ENCODE data around the gene SETD2.

SETD2 gene

DNA sequence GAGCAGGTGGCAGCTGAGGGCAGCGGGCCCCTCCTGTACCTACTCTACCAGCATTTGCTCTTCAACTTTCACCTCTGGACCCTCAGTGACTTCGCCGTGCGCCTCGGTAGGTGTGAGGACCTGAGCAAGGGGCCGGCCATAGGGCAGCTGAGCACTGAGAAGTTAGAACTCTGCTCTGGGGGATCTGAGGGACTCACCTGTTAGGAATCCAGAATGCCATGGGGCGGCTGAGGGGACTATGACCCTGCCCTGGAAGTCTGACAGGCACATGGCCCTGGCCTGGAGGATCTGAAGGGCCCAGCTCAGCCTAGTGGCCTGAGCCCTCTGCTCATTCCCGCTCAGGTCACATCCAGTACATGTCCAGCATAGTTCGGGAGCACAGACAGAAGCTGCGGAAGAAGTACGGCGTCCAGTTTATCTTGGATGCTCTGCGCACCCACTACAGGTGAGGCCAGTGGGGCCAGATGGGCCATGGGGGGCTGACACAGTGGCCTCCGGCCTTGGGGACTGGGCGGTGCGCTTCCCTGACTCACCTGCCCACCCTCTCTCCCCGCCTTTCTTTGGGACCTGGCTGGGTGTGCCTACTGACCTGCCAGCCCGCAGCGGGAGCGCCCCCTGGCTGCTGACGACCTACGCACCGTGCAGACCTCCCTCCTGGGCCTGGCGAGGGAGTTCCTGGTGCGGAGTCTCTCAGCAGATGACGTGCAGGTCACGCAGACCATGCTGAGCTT lies 165.6 kb downstream of the SETD2 start:
- H3K4me3 ChIP-seq (ENCODE audit: low read length), result no peak overlapping the region
- TF ChIP-seq, protein P1, sequence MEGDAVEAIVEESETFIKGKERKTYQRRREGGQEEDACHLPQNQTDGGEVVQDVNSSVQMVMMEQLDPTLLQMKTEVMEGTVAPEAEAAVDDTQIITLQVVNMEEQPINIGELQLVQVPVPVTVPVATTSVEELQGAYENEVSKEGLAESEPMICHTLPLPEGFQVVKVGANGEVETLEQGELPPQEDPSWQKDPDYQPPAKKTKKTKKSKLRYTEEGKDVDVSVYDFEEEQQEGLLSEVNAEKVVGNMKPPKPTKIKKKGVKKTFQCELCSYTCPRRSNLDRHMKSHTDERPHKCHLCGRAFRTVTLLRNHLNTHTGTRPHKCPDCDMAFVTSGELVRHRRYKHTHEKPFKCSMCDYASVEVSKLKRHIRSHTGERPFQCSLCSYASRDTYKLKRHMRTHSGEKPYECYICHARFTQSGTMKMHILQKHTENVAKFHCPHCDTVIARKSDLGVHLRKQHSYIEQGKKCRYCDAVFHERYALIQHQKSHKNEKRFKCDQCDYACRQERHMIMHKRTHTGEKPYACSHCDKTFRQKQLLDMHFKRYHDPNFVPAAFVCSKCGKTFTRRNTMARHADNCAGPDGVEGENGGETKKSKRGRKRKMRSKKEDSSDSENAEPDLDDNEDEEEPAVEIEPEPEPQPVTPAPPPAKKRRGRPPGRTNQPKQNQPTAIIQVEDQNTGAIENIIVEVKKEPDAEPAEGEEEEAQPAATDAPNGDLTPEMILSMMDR (IDR thresholded peaks at IDR 0.05; ENCODE audit: insufficient read depth, low read depth, low read length, missing control alignments), result peak; percentile 83
- DNase-seq (ENCODE audit: low read depth), result peak; percentile 83

DNA sequence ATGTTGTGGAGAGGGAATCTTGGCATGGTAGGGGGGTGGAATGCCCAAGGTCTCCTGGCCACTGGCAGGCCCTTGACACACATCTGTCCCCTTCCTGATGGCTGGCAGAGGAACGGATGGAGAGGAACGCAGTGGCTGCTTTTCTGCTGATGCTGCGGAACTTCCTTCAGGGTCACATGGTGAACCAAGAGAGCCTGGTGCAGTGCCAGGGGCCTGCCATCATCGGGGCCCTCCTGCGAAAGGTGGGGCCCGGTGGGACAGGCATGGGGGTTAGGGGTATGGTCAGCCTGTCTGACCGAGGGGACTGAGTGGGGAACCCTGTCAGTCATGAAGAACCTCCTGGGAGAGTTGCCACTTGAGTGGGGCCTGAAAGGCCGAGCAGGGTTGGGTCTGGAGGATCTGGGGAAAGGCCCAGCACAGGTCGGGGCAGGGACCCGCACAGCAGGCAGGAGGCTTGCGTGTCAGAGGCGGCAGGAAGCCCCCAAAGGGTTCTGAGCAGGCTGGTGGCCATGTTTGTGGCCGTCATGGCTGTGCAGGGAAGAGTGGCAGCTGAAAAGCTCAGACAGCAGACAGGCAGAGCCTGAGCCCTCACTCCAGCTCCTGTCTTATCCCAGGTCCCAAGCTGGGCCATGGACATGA lies 166.3 kb downstream of the SETD2 start:
- no peak overlapping the region for H3K4me3 ChIP-seq (ENCODE audit: low read length)
- DNase-seq (ENCODE audit: low read depth), result no peak
- TF ChIP-seq, protein P1 (IDR thresholded peaks at IDR 0.05; ENCODE audit: insufficient read depth, low read depth, low read length, missing control alignments), result no peak

DNA sequence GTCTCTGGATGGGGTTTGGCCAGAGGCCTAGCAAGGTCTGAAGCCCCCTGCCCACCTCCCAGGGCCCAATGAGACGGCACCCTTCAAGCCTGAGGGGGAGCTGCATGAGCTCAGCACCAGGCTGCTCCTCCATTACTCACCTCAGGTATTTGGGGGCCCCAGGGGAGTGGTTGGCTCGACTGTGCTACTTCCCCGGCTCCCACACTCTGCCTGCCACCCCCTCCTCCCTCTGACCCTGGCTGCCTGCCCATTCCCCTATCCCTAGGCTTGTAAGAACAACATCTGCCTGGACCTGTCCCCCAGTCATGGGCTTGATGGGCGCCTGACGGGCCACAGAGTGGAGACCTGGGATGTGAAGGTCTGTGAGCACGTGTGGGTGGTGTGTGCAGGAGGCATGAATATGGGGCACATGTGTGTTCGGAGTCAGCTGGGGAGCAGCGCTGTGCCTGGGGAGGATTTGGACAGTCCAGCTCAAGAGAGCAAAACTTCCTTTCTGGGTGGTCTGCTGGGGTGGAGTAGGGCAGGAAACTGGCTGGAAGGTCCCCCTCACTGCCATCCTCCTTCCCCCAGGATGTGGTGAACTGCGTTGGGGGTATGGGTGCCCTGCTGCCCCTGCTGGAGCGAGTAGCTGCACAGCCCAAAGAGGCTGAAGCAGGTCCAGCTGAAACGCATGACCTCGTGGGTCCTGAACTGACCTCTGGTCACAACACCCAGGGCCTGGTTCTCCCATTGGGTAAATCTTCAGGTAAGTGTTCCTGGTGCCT lies 167.0 kb downstream of the SETD2 start:
- DNase-seq (ENCODE audit: low read depth), result peak; percentile 60
- H3K4me3 ChIP-seq (ENCODE audit: low read length), result no peak overlapping the region
- TF ChIP-seq, protein P1 (IDR thresholded peaks at IDR 0.05; ENCODE audit: insufficient read depth, low read depth, low read length, missing control alignments), result no peak

DNA sequence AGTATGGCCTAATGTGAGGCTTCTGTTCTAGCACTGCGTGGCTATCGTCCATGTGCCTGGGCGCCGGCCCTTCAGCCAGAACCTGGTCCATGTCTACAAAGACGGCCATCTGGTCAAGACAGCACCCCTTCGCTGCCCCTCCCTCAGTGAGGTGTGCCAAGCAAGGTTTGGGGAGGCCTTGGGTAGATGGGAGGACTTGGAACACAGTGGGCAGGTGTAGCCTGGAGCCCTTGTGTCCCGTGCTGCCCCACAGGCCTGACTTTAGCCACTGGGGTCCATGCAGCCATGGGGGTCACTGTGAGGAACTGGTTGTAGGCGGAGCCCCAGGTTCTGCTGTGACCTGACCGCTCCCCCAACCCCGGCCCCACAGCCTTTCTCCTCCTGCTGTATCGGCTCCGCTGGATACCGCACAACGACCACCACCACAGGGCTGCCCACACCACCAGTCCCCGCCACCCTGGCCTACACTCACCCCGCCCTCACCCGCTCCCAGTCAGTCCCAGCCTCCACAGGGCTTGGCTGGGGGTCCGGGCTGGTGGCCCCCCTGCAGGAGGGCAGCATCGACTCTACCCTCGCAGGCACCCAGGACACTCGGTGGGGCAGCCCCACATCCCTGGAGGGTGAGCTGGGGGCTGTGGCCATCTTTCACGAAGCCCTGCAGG lies 167.9 kb downstream of the SETD2 start:
- no peak for DNase-seq (ENCODE audit: low read depth)
- TF ChIP-seq, protein P1 (IDR thresholded peaks at IDR 0.05; ENCODE audit: insufficient read depth, low read depth, low read length, missing control alignments), result no peak
- H3K4me3 ChIP-seq (ENCODE audit: low read length), result no peak overlapping the region

DNA sequence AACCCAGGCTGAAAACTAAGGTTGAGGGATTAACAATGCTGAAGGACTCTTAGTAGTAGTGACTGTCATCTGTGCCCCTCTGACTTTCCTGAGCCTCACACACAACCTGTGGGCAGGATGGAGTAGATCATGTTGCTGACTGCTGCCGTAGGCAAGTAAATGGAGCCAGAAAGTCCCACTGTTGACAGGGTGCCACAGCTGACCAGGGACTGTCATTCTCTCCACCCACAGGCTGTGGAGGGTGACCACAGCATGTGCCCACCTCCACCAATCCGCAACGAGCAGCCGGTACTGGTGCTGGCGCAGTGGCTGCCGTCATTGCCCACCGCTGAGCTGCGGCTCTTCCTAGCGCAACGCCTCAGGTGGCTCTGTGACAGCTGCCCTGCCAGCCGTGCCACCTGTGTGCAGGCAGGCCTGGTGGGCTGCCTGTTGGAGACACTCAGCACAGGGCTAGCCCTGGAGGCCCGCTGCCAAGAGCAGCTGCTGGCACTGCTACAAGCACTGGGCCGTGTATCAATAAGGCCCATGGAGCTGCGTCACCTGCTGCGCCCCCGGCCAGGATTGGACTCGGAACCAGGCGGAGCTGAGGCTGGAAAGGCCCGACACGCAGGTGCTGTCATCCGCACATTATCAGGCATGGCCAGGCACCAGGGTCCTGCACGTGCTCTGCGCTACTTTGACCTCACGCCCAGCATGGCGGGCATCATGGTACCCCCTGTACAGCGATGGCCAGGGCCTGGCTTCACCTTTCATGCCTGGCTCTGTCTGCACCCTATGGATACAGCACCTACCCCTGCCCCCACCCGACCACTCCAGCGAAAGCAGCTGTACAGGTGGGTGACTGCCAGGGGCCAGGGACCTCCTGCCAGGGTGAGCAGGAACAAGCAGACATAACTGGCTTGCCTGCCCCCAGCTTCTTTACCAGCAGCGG lies 168.8 kb downstream of the SETD2 start:
- H3K4me3 ChIP-seq (ENCODE audit: low read length), result no peak overlapping the region
- DNase-seq (ENCODE audit: low read depth), result no peak
- TF ChIP-seq, protein P1 (IDR thresholded peaks at IDR 0.05; ENCODE audit: insufficient read depth, low read depth, low read length, missing control alignments), result no peak

DNA sequence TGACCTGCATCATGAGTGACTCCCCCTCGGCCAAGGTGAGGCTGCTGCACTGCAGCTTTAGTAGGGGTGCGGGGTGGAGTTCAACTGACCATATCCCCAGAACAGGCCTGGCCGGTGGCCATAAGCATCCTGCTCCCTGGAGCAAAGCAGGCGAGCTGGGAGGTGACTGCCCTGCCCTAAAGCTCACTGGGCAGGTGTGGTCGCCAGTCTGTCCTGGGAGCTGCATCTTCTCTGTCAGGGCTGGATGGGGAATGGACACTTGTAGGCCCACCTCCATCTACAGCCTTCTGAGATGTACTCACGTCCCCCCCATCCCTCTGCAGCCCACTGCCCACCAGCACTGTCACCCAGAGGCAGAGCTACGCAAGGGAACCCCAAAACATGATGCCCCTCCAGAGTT lies 169.9 kb downstream of the SETD2 start:
- no peak for DNase-seq (ENCODE audit: low read depth)
- TF ChIP-seq, protein P1 (IDR thresholded peaks at IDR 0.05; ENCODE audit: insufficient read depth, low read depth, low read length, missing control alignments), result no peak
- H3K4me3 ChIP-seq (ENCODE audit: low read length), result no peak overlapping the region
